ENCODE data around the gene FAM83G.

The FAM83G gene

DNA sequence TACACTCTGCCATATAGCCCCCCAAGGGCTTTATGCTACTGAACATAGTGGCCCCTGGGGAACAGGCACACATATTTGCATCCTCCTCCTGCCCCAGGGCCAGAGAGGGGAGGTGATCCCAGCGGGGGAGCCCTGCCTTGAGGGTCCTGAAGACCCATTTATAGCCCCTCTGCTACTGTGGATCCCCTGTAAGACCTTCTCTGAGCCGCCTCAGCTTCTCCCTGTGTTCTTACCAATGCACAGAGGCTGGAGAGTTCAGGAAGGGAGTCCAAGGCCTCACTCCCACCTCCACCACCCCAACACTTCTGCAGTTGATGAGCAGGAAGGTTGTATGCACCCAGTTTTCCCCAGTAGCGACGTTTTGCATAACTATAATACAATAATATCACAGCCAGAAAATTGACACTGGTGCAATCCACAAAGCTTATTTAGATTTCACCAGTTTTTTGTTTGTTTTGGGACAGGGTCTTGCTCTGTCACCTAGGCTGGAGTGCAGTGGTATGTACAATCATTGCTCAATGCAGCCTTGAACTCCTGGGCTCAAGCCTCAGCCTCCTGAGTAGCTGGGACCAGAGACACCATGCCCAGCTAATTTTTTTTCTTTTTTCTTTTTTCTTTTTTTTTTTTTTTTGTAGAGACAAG lies 1.3 kb upstream of the FAM83G start:
- no peak for DNase-seq (ENCODE audit: low spot score)

DNA sequence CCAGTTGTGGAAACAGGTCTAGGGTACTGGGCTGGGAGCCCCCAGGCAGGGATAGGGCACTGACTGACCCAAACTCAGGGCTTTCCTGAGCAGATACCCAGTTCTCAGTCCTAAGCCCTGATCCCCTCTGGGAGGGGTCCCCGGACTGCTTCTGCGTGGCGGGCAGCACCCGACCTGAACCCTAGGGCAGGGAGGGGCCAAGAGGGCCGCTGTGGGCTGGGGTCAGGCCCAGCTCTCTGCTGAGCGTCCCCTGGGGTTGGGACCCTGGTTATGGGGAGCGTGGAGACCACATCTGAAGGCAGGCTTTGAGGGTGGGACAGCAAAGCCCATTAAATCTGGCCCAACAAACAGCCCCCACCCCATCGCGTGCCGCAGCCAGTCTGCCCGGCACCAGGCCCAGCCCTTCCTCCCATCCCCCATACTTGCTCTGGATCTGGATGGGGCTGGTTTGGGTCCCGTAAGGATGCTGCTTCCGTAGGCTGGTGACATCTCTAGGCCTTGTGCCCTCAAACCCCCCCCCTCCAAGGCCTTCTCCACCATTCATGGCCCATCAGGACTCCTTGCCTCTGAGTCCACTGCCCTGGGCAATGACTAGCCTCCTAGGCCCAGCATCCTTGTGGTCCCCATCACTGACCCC lies 691 bp upstream of the FAM83G start:
- DNase-seq (ENCODE audit: low spot score): no peak

DNA sequence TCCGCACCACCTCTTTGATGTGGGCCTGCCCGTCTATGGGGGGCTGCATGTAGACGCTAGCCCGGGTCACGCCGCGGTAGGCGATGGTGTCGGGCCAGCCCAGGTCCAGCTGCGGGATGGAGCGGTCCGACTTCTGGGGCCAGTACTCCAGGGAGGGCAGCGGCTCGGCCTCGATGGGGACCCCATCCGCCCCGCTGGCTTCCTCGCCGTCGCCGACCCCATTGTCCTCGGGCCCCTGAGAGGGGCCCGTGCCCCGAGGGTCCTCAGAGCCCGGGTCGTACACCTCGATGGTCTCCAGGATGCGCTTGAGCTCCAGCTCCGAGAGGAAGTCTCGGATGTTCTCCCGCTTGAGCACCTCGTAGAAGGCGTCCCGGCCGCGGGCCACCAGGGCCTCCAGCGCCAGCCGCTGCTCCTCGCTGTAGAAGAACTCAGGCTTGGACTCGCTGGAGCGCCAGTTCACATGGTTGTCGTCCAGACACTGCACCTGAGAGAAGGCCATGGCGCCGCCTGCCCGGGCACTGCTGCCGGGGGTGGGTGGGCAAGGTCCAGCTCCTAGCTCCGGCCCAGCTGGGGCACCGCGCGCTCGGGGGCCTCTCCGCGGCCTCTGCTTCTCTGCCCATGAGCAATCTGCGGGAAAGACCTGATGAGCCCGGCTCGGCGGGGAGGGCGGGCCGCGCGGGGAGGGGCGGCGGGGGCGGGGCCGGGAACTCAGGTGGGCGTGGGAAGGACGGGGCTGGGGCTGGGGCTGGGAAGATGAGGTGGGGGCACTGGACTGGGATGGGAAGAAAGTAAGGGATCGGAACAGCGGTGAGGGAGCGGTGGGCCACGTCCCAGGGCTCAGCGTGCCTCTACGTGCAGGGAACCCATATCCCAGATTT lies 782 bp downstream of the FAM83G start:
- peak; percentile 56 for DNase-seq (ENCODE audit: low spot score)

DNA sequence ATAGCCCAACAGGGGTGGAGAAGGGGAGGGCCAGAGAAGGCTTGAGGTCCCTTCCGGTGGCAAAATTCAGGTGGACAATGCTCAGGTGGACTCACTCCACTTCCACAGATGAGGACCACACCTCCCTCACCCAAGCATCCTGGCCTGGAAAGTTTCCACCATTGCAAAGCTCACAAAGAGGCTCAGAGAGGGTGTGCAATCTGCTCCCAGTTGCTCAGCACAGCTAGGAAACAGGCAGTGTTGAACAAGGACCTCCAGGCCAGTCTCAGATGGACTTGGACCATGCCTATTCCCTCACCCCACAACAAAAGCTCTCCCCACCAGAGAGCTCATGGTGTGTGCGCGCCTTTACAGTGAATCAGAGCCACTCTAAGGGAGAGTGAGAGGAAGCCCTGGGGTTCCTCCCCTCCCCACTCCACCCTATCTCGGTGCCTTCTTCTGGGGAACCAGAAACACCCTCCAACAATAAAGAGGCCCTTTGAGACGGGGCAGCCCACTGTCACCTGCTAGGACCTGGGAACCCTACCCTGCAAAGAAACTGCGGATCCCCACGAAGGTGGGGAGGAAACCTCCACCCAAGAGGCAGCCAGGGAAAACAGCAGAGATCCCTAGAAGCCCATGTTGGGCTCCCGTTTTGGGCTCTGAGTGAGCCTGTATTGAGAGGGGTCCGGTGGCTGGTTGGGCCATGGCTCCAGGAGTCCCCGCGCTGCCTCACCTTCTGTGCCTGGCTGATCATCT lies 1.6 kb downstream of the FAM83G start:
- no peak for DNase-seq (ENCODE audit: low spot score)

DNA sequence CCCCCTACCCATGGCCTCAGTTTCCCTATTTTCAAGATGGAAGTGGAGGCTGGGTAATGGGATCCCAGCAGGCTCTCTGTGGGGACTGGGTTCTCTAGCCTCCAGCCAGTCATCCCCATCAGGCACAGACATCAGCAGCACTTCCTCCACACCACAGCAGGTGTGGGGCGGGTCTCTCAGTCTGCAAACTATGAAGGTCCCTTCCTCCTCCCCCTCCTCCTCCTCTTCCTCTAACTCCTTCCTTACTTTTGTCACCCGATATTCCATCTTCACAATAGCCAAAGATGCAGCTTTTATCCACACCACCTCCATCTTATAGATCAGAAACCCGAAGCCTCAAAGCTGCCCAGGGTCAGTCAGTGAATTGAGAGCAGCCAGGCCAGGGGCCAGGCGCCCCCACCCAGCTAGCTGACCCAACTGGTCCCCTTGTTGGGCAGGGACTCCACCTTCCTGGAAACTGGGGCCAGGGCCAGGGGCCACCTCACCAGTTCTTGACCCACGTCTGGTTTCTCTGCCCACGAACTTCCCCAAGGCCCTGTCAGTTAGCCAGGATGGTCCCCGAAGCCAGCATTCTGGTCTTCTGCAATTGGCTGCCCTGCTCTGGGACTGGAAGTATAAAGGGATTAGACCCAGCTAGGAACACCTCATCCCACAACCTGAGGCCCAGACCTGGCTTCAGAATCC lies 2.5 kb downstream of the FAM83G start:
- no peak for DNase-seq (ENCODE audit: low spot score)

DNA sequence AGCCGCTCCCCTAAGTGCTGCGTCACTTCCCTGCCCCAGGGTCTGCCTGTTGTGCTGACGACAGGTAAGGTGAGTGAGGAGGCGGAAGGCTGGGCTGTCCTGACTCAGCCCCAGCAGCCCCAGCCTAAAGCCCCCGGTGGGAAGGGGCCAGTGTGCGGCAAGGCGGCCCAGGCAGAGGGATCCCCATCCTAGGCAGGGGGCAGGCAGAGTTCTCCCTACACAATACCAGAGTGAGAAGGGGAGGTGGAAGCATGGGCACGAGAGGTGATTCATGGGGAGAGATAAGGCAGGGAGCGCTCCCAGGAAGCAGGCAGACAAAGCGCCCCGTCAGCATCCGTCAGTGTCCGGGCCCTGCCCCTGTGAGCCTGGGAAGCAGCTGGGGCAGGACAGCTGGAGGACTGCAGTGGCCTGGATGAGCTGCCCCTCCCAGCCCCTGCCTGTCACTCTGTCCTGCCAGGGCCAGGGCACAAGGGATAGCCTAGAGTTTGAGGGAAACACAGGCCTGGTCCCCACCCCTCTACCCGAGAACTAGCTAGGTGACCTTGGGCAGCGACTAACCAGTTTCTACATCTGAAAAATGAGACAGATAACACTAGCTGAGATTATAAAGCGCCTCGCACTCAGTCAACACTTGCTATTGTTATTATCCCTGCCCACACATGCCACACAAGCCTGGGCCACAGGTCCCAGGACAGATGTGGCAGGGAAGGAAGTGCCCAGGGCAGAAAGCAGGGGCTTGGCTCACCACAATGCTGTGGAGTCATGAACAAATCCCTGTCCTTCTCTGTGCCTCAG lies 3.8 kb downstream of the FAM83G start:
- no peak for DNase-seq (ENCODE audit: low spot score)

DNA sequence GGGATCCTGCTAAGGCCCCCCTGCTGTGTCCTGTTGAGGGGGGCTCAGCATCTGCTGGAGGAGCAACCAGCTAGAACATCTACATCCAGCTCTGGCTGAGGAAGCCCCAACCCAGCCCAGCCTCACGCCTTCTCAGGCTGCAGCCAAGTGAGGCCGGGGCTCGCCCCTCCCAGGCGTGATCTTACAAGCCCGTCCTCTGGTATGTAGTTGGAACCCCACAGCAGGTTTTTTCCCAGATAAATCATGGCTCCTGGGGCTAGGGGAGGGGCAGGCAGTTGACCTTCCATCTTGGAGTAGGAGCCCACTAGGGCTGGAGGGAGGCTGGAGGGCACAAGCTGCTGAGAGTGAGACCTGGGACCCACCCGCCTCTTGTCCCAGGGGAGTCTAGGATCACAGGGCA lies 4.7 kb downstream of the FAM83G start:
- DNase-seq (ENCODE audit: low spot score): no peak

DNA sequence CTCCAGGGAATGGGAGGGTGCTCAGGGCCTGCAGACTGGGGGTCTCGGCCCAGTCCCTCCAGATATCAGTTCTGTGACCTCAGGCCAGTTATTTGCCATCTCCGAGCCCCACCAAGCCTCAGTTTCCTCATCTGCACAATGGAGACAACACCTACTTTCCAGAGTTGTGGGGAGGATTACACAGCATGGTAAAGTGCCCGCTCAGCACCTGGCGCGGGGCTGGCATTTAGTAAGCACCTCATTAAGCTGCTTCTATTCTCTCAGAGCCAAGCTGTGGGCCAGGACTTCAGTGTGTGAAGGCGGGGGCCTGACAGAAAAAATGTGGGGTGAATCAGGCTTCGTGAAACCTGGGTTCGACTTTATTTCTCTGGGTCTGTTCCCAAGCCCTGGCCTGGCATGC lies 5.2 kb downstream of the FAM83G start:
- DNase-seq (ENCODE audit: low spot score): no peak

DNA sequence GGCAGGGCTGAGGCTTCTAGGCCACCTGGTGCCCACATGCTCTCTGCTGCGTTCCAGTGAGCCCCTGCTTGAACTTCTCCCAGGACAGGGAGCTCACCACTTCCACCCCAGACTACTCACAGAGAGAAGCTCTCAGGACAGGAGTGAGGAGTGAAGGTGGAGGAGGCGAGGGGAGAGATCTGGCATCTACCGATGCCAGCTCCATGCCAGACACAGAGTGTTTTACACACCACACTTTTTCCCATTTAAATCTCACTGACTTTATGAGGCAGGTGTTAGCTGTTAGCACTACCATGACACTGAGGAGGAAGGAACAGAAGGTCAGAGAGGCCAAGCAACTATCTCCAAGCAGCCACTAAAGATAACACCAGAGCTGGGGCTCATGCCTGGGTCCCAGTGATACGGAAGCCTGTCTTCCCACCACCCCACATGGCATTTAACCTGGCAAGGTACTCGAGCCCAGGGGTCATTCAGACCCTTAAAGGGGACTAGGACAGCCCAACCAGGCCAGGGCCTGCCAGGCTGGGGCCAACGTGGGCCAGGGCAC lies 6.8 kb downstream of the FAM83G start:
- no peak for DNase-seq (ENCODE audit: low spot score)

DNA sequence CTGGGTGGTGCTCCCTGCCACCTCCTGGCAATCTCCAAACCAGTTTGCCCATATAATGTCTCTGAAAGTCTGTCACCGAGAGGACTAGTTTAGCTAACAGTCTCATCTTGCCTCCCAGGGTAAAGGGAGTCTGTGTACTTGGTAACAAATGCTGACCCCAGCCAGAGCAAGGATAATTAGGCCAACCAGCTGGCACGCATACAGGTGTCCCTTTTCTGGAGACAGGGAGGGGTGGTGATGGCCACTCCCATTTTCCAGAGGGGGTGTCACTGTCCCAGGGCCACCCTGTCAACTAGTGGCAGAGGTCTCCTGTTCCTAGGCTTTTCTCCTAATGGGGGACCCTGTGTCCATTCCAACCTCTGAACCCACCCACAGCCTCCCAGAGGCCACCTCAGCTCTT lies 8.1 kb downstream of the FAM83G start:
- DNase-seq (ENCODE audit: low spot score): no peak

DNA sequence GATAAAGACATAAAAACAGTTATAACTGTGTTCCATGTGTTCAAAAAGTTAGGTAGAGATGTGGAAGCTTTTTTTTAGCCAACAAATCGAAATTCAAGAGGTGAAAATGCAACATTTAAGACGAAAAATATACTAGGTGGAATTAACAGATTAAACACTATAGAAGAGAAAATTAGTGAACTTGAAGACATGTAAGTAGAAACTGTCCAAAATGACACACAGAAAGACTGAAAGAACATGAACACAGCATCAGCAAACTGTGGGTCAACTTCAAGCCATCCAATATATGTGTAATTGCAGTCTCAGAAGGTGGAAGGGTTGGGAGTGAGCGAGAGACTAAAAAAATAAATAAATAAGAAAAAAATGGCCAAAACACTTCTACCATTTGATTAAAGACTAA lies 9.3 kb downstream of the FAM83G start:
- no peak for DNase-seq (ENCODE audit: low spot score)

DNA sequence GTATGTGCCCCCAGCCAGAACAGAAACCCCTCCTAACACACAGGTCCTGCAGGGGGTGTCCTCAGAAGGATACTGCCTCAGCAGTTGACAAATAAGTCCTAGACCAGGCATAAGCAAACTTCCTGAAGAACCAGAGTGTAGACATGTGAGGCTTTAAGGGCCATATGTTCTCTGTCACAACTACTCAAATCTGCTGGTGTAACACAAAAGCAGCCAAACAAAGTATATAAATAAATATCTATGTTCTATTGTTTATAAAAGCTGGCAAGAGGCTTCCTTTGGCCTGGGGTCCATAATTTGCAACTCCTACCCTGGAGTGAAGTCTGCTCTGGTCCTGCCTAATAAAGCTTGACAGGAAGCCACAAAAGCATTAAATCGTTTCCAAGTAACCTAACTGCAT lies 9.9 kb downstream of the FAM83G start:
- no peak for DNase-seq (ENCODE audit: low spot score)

DNA sequence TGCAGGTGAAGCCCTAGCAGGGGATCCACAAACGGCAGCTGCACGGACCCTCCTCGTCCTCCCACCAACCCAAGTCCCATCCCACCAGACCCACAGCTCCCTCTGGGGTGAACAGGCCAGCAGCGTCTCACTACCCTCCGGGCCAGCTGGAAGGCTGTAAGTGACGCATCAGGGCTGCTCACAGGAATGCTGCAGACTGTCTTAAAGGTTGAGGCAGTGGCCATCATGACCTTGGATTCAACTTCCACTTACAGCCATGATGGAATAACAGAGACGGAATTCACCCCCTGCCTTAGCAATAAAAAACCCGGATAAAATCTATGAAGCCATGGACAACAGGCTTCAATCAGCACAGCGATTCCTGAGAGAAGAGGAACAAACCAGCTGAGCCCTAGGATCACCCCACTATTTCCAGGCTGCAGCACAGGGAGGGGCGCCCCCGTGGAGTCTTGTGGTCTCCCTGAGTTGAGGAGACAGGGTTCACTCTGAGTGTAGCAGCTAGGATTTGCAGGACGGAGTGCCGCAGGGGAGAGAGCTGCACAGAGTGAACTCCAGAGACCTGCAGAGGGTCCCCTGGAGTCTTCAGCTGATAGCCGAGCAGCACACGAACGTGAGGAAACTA lies 10.5 kb downstream of the FAM83G start:
- no peak for DNase-seq (ENCODE audit: low spot score)

DNA sequence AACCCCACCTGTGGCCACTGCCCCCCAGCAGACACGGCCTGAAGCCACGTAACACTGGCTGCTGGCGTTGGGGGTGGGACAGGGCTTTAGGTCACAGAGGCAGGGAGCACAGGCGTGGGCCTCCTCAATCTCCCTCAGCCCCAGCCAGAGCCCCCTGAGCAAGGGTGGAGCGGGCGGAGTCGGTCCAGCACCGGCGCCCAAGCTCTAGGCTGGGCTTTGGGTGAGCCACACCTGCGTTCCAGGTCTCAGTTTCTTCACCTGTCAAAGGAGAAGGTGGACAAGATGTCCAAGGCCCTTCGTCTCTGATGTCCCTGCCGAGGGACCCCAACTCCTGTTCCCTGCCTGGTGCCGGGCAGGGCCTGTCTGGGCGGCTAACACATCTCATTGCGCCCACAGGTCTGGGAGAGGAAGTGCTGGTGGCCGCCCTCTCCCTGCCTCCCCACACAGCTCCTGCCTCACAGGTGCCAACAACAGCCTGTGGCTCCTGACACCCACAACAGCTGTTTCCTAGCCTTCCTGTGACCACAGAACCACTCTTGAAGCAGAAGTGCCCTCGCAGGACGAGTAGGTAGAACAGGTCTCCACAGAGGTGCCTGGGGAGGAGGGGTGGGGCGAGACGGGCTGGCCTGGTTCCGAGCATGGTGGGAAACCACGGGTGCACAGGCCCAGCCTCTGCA lies 12.0 kb downstream of the FAM83G start:
- DNase-seq (ENCODE audit: low spot score): no peak

DNA sequence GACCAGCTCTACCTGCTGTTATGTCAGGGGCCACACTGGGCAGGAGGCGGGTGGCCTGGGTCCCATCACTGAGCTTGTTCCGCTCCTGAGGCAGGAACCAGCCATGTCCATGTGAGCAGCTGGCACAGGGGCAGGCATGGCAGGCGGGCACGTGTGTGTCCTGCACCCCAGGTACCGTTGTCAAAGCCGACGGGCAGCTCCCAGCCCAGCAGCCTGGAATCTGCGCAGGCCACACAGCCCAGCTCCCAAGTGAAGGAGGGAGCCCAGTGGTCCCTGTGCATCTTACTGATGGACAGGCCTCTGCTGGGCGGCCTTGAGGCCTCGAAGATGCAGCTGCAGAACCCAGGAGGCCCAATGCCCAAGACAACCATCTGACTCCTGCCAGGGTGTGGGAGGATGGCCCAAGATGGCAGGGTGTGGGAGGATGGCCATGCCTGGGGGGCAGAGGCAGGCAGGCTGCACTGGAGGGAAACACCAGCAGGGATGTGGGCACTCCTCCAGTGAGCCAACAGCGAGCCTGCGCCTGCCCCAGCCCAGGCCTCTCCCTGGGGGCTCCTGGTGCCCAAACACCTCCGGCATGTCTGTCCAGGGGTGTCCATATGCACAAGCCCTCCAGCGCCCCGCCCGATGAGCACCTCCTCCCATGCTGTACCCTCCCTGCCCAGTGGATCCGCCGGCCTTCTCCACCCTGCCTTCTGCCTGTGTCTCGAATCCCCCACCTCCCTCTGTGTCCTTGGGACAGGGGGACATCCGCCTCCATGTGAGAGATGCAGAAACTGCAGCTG lies 12.8 kb downstream of the FAM83G start:
- no peak for DNase-seq (ENCODE audit: low spot score)

DNA sequence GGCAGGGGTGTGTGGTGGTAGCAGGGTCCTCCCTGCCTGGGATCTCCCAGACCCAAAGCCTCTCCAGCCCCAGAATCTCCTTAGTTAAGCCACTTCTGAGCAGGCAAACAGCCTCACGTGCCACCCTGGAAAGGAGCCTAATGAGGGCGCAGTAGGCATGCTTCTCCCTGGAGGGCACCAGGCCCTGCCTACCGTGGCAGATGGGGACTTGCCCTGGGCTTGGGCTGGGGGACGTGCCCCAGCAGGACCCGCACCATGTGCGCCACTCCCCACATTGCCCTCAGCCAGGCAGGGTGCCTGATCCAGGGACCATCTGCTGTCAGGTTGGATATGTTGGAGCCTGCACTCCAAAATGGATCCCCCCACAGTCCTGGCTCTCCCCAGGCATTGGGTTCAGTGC lies 14.2 kb downstream of the FAM83G start:
- no peak for DNase-seq (ENCODE audit: low spot score)

DNA sequence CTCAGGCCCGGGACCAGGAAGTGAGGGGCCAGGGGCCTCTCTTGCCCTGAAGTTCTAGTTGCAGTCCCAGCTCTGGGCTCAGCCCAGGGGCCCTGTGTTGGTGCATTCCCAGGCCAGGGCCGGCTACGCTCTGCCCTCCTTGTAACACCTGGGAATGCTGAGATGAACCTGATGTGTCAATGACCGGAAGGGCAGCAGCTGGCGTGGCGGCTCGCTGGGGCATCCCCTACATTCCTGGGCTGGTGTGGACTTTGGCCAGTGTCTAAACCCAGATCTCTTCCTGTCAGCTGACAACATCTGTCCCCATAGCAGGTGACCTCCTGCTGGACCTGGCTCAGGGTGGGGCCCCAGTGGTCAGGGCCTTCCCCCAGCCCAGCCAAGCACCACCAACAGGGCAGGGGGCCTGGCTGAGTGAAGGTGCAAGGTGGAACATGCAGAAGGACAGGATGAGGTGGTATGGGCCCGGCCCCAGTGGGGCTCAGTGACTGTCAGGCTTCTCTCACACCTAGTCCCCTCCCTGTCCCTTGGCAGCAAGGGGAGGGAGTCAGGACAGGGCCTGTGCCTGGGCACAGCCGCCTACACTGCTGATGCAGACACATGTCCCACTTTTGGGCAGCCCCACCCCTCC lies 15.9 kb downstream of the FAM83G start:
- DNase-seq (ENCODE audit: low spot score): peak; percentile 96

DNA sequence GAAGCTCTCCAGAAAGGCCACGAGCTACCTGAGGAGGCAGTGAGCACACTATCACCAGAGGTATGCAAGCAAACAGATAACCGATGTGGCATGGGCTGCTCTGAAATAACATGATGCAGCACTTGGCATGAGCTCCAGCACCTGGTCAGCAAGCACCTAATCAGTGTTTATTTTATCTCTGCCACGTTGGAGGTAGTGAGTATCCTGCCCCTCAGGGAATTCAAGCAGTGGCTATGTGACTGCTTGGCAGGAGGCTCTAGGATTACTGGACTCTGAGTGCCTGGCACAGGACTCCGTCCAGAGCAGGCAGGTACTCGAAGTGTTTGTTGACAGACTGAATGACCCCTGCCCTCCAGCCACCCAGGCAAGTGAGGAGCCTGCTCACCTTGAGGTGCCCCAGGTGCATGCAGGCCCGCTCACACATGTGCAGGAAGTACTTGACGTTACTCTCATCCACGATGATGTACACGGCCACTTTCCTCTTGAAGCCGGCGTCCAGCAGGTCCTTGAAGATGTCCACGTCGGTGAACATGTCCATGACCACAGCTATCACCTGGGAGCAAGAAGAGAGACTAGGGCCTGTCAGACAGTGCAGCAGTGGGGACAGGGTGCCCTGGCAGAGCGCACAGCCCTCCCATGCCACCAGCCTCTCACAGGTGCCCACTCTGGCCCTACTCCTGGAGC lies 16.6 kb downstream of the FAM83G start:
- no peak for DNase-seq (ENCODE audit: low spot score)
